KMS-11 (cell line): Measurements from ENCODE around the gene MOGAT2.
A peak's percentile ranks its signal among the peaks of the same experiment; 100 is the strongest.

Experiments
- H2AFZ ChIP-seq: fragments of 200-600 bp; sonication (generic); 2 replicates; pipeline ENCODE4 v1.6.1; 2016; ENCODE audit warnings: antibody characterized with exemption, mixed run types, low read depth
- H3K27ac ChIP-seq: fragments of 200-600 bp; sonication (generic); 2 replicates; pipeline ENCODE4 v1.6.1; 2016; ENCODE audit warnings: mild to moderate bottlenecking, mixed run types
- H3K27me3 ChIP-seq: fragments of 200-600 bp; sonication (generic); 2 replicates; pipeline ENCODE4 v1.6.1; 2017; ENCODE audit warnings: mild to moderate bottlenecking, low read depth, mixed run types, moderate library complexity; ENCODE audit not compliant: insufficient read depth
- H3K36me3 ChIP-seq: fragments of 200-600 bp; sonication (generic); 2 replicates; pipeline ENCODE4 v1.6.1; 2017; ENCODE audit warnings: mild to moderate bottlenecking, mixed run types; ENCODE audit not compliant: insufficient read depth
- H3K4me1 ChIP-seq: fragments of 200-600 bp; sonication (generic); 2 replicates; pipeline ENCODE4 v1.6.1; 2016; ENCODE audit warnings: mild to moderate bottlenecking, low read depth, mixed run types; ENCODE audit not compliant: poor library complexity, severe bottlenecking
- H3K4me2 ChIP-seq: fragments of 200-600 bp; sonication (generic); 2 replicates; pipeline ENCODE4 v1.7.0; 2016; ENCODE audit warnings: mild to moderate bottlenecking, mixed run types
- H3K4me3 ChIP-seq: fragments of 200-600 bp; sonication (generic); IDR thresholded peaks from 2 replicates; pipeline ENCODE4 v1.6.1; 2017; ENCODE audit warnings: low read depth, low read length, mixed read lengths; ENCODE audit not compliant: insufficient read depth
- H3K79me2 ChIP-seq: fragments of 200-600 bp; sonication (generic); 2 replicates; pipeline ENCODE4 v1.6.1; 2016; ENCODE audit warnings: low read depth, mixed run types; ENCODE audit not compliant: insufficient read depth
- H3K9ac ChIP-seq: fragments of 200-600 bp; sonication (generic); 2 replicates; pipeline ENCODE4 v1.6.1; 2016; ENCODE audit warnings: mild to moderate bottlenecking, mixed run types
- H4K20me1 ChIP-seq: fragments of 200-600 bp; sonication (generic); 2 replicates; pipeline ENCODE4 v1.6.1; 2016; ENCODE audit warnings: mild to moderate bottlenecking, mixed run types; ENCODE audit not compliant: insufficient read depth
- TF ChIP-seq, protein P1 (sequence below): fragments of 200-600 bp; sonication (generic); conservative IDR thresholded peaks from 2 replicates; pipeline ENCODE4 v1.6.1; 2017; ENCODE audit warnings: low read depth, mild to moderate bottlenecking, antibody characterized with exemption, low read length, moderate library complexity, mixed read lengths

MOGAT2 gene

DNA sequence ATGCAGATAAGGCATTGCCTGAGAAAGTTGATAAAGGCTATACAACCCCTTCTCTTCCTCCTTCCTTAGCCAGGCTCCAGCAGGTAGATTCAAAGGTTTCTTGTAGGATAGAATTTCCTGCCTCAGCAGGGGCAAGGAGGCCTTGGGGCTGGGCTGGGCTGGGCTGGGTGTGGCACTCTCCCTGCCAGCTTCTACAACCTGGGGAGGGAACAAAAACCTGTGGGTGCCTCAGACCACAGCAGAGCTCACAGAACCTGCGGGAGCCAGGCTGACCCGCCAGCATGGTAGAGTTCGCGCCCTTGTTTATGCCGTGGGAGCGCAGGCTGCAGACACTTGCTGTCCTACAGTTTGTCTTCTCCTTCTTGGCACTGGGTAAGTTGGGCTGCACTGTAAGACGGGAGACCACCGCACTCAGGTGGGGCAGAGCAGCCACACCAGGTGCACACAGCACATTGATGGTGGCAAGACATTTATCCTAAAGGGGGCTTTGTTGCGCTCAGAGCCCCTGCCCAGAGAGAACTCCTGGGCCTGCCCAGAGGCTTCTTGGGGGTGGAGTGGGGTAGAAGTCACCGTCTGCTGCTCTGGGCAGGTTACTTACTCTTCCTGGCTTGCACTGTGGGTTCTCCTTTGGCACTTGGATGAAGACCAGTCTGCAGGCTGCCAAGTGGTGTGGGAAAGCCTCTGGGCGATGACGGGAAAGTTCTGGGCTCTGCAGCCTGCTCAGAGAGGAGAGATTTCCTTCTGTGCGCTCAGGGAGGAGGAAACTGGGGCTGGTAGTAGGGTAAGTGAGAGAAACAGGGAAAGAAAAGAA, at the start of gene MOGAT2:
Gene MOGAT2 (plus strand): TSS at position 231 of the 811 bp plus-strand sequence. CDS start 51 bp downstream, at position 282.
- Histone ChIP-seq H3K4me3 (no peak within 1 kb of the TSS), H3K27ac (no peak within 1 kb of the TSS), H3K4me1 (peaks cover 11% of the 10 kb centered on the region), H3K36me3 (no peaks in the 10 kb centered on the region), H3K4me2 (no peak within 1 kb of the TSS), H3K79me2 (no peaks in the 10 kb centered on the region), H2AFZ (peak within 1 kb of the TSS; percentile 7; the same call in 1 of the 2 replicates), H3K27me3 (no peaks in the 10 kb centered on the region), H4K20me1 (no peaks in the 10 kb centered on the region), H3K9ac (no peak within 1 kb of the TSS)
- TF ChIP-seq, protein P1, sequence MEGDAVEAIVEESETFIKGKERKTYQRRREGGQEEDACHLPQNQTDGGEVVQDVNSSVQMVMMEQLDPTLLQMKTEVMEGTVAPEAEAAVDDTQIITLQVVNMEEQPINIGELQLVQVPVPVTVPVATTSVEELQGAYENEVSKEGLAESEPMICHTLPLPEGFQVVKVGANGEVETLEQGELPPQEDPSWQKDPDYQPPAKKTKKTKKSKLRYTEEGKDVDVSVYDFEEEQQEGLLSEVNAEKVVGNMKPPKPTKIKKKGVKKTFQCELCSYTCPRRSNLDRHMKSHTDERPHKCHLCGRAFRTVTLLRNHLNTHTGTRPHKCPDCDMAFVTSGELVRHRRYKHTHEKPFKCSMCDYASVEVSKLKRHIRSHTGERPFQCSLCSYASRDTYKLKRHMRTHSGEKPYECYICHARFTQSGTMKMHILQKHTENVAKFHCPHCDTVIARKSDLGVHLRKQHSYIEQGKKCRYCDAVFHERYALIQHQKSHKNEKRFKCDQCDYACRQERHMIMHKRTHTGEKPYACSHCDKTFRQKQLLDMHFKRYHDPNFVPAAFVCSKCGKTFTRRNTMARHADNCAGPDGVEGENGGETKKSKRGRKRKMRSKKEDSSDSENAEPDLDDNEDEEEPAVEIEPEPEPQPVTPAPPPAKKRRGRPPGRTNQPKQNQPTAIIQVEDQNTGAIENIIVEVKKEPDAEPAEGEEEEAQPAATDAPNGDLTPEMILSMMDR = no peak

GRCh38 chr11:75668451-75669297, 49.0 kb upstream of the MOGAT2 start, which contains the start of gene MAP6:
MAP6 (minus strand) TSS chr11:75669038; CDS start chr11:75668369, 669 bp downstream.
- TF ChIP-seq, protein P1 = no peak
- H3K27ac ChIP-seq = no peak within 1 kb of the TSS
- no peak within 1 kb of the TSS for H3K4me3 ChIP-seq
- no peaks in the 10 kb centered on the region for H3K36me3 ChIP-seq
- no peaks in the 10 kb centered on the region for H3K4me1 ChIP-seq
- no peak within 1 kb of the TSS for H3K9ac ChIP-seq
- H3K4me2 ChIP-seq = peak within 1 kb of the TSS; percentile 14; the same call in 1 of the 2 replicates
- H3K79me2 ChIP-seq = no peaks in the 10 kb centered on the region
- peaks cover 7% of the 10 kb centered on the region; the same call in 1 of the 2 replicates for H3K27me3 ChIP-seq
- H2AFZ ChIP-seq = peak within 1 kb of the TSS; percentile 21; the same call in 1 of the 2 replicates
- no peaks in the 10 kb centered on the region for H4K20me1 ChIP-seq

DNA sequence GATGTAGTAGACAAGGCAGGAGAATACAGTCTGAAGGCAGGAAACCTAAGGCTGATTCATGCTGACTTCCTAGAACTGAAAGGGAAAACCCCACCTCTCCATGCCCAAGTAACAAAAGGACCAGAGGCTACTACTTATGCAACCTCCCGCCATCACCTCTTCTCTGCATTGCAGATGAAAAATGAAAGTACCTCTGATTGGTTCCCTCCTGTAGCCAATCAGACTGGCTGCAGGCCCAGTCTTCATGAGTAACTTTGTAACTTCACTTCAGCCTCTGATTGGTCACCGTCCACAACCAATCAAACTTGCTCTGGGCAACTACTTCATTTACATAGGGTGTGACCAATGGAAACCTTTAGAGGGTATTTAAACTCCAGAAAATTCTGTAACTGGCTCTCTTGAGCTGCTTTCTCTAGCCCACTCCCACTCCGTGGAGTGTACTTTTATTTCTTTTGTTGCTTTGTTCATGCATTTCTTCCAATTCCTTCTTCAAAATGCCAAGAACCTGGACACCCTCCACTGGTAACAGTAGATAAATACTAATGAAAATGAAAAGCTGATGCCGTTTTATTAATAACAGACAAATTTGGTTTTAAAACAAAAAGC, 43.6 kb upstream of the MOGAT2 start:
- peaks cover 3% of the 10 kb centered on the region for H3K4me1 ChIP-seq
- H3K27me3 ChIP-seq = no peaks in the 10 kb centered on the region
- no peak overlapping the region for H3K4me3 ChIP-seq
- no peak overlapping the region for H3K27ac ChIP-seq
- no peak overlapping the region for H2AFZ ChIP-seq
- H3K36me3 ChIP-seq = no peaks in the 10 kb centered on the region
- H3K79me2 ChIP-seq = no peaks in the 10 kb centered on the region
- no peak overlapping the region for H3K9ac ChIP-seq
- H3K4me2 ChIP-seq = no peak overlapping the region
- H4K20me1 ChIP-seq = no peaks in the 10 kb centered on the region
- TF ChIP-seq, protein P1 = no peak

- H4K20me1 ChIP-seq = no peaks in the 10 kb centered on the region
- H3K4me1 ChIP-seq = peaks cover 3% of the 10 kb centered on the region
- no peak overlapping the region for H3K4me3 ChIP-seq
- no peaks in the 10 kb centered on the region for H3K36me3 ChIP-seq
- no peak overlapping the region for H2AFZ ChIP-seq
- no peaks in the 10 kb centered on the region for H3K79me2 ChIP-seq
- H3K4me2 ChIP-seq = no peak overlapping the region
- no peak overlapping the region for H3K27ac ChIP-seq
- TF ChIP-seq, protein P1 = no peak
- H3K27me3 ChIP-seq = no peaks in the 10 kb centered on the region
- H3K9ac ChIP-seq = no peak overlapping the region
These were observed 40.4 kb upstream of the MOGAT2 start for GRCh38 chr11:75677275-75677674.
